Suppressor macrophage treated with lipopolysaccharide for 1 hour (primary cell): ENCODE data around the gene FSTL4.

Experiments
- DNase-seq, 3 donors: peaks; one replicate each; pipeline ENCODE4 v3.0.0-alpha.2; 2020 to 2022

FSTL4 gene

GRCh38 chr5:133251296-133252132, 360.8 kb downstream of the FSTL4 start:
- peak in 1 of 3 donors; percentile 24 for DNase-seq

GRCh38 chr5:133250527-133250926, 361.8 kb downstream of the FSTL4 start:
- no peak for DNase-seq

GRCh38 chr5:133249593-133249992, 362.7 kb downstream of the FSTL4 start:
- no peak for DNase-seq

GRCh38 chr5:133247881-133248624, 364.3 kb downstream of the FSTL4 start:
- peak; percentile 64 to 69 (median 66) for DNase-seq

- no peak for DNase-seq
Observed at GRCh38 chr5:133247151-133247709, 365.1 kb downstream of the FSTL4 start.

- DNase-seq, result no peak
Observed at GRCh38 chr5:133246376-133247150, 365.8 kb downstream of the FSTL4 start.

- DNase-seq, result no peak
Observed at GRCh38 chr5:133246053-133246370, 366.3 kb downstream of the FSTL4 start.

GRCh38 chr5:133245191-133246052, 366.9 kb downstream of the FSTL4 start:
- peak in 2 of 3 donors; percentile 20 to 21 for DNase-seq

- DNase-seq, result no peak
Observed at GRCh38 chr5:133244242-133244641, 368.1 kb downstream of the FSTL4 start.

- DNase-seq, result no peak
Observed at GRCh38 chr5:133243196-133243595, 369.1 kb downstream of the FSTL4 start.

GRCh38 chr5:133242221-133242835, 370.0 kb downstream of the FSTL4 start:
- DNase-seq, result peak; percentile 46 to 53 (median 53)

GRCh38 chr5:133241179-133242092, 370.9 kb downstream of the FSTL4 start:
- peak; percentile 50 to 64 (median 51) for DNase-seq

GRCh38 chr5:133240425-133241091, 371.8 kb downstream of the FSTL4 start:
- peak; percentile 84 to 93 (median 90) for DNase-seq

GRCh38 chr5:133238426-133239205, 373.7 kb downstream of the FSTL4 start:
- DNase-seq, result no peak

- DNase-seq, result no peak
Observed at GRCh38 chr5:133236976-133237375, 375.4 kb downstream of the FSTL4 start.

- DNase-seq, result no peak
Observed at GRCh38 chr5:133236541-133236951, 375.8 kb downstream of the FSTL4 start.

GRCh38 chr5:133235696-133236426, 376.5 kb downstream of the FSTL4 start:
- no peak for DNase-seq

GRCh38 chr5:133234911-133235310, 377.4 kb downstream of the FSTL4 start:
- DNase-seq, result no peak
